GM10266 (cell line): ENCODE measurements around the gene PUSL1.
"Not testable (repeated sequence)": the region's sequence is repeated elsewhere in the genome, so short reads cannot be mapped to it uniquely, and the experiment has no call there.

Experiments used
- DNase-seq: peaks from one replicate; pipeline ENCODE4 v3.0.0; 2012; ENCODE audit errors: extremely low spot score
- CTCF ChIP-seq: IDR thresholded peaks from 2 replicates; pipeline ENCODE4 v1.5.1; 2012; ENCODE audit warnings: mild to moderate bottlenecking, low read depth; ENCODE audit not compliant: control insufficient read depth, insufficient read depth; ENCODE audit errors: missing control alignments

Gene PUSL1

GRCh38 chr1:1311107-1312104, 3.0 kb downstream of the PUSL1 start:
- no peak for DNase-seq
- no peak for TF ChIP-seq CTCF

- no peak for TF ChIP-seq CTCF
- no peak for DNase-seq
These were observed 4.3 kb downstream of the PUSL1 start for GRCh38 chr1:1312450-1313314.

- no peak for DNase-seq
- TF ChIP-seq CTCF: no peak
These were observed 5.3 kb downstream of the PUSL1 start for GRCh38 chr1:1313500-1314236.

- DNase-seq: no peak
- TF ChIP-seq CTCF: no peak
These were observed 5.8 kb downstream of the PUSL1 start for GRCh38 chr1:1314237-1314586.

- no peak for TF ChIP-seq CTCF
- no peak for DNase-seq
These were observed 6.4 kb downstream of the PUSL1 start for GRCh38 chr1:1314678-1315335.

- no peak for TF ChIP-seq CTCF
- no peak for DNase-seq
These were observed 7.1 kb downstream of the PUSL1 start for GRCh38 chr1:1315435-1315954.

- not testable (repeated sequence) for DNase-seq
These were observed 7.8 kb downstream of the PUSL1 start for GRCh38 chr1:1316199-1316598.
